H1 (cell line): ENCODE results near the gene SOCS3. TPM values are rescaled to one million over a fixed set of nuclear protein-coding genes. Genes with fewer than 3 reads are reported as not detected.

Experiments
- BACH1 ChIP-seq: IDR thresholded peaks from 2 replicates; pipeline ENCODE4 v1.6.1; 2012; ENCODE audit warnings: low read length, improper control_type of control experiment
- CTCF ChIP-seq, 3 experiments: IDR thresholded peaks; 1 replicate in 2 of 3; 2 replicates in 1 of 3; pipeline versions ENCODE4 v1.5.1 to v1.6.1; 2011; ENCODE audit warnings: low read length in 3 of 3, mild to moderate bottlenecking in 3 of 3, inconsistent platforms in 2 of 3, low read depth in 1 of 3, moderate library complexity in 1 of 3; ENCODE audit not compliant: insufficient read depth in 1 of 3; ENCODE audit errors: control extremely low read depth in 1 of 3
- JUN ChIP-seq: IDR thresholded peaks from 2 replicates; pipeline ENCODE4 v1.6.1; 2011; ENCODE audit warnings: low read depth, mild to moderate bottlenecking, improper control_type of control experiment, low read length
- MAFK ChIP-seq: IDR thresholded peaks from 2 replicates; pipeline ENCODE4 v1.6.1; 2012; ENCODE audit warnings: low read depth, mild to moderate bottlenecking, improper control_type of control experiment, low read length
- RNF2 ChIP-seq: fragments of 200-900, 300-1000 bp; sonication (generic); IDR thresholded peaks from 2 replicates; pipeline ENCODE4 v1.7.1; 2016; ENCODE audit warnings: borderline replicate concordance, low read depth, mild to moderate bottlenecking, antibody characterized with exemption, low read length; ENCODE audit not compliant: poor library complexity, severe bottlenecking; ENCODE audit errors: missing control alignments
- SP2 ChIP-seq: IDR thresholded peaks from 2 replicates; pipeline ENCODE4 v1.6.1; 2012; ENCODE audit warnings: mild to moderate bottlenecking, low read length, inconsistent platforms
- polyA plus RNA-seq, 7 experiments: library from polyadenylated mRNA; depleted of rRNA in 3 of 7; stranded (reverse) in 5 of 7; unstranded in 2 of 7; fragments of >200 nt in 5 of 7; fragments of 200-250 nt in 2 of 7; gene quantifications; 1 replicate in 5 of 7; 2 replicates in 1 of 7; 4 replicates in 1 of 7; pipeline versions ENCODE4 v1.2.1 to v1.2.3, GENCODE V29; 2011 to 2013; ENCODE audit warnings: missing spikeins in 2 of 7, mixed read lengths in 2 of 7
- total RNA-seq: library from RNA; stranded (reverse); fragmentation: NEBNext Ultra II Directional; extraction: Animal tissue kit (Norgen Biotek cat#: 25700); gene quantifications from 2 replicates; pipeline ENCODE4 v1.2.1, GENCODE V29; 2021

Gene SOCS3
- total and polyA plus RNA-seq, 2 of the 8 experiments (the other 6 are each of a cell fraction or from before 2014, with no cell fraction given): 10.1 to 47.9 TPM

- TF ChIP-seq CTCF (IDR thresholded peaks at IDR 0.05; ENCODE audit: control extremely low read depth in 1 of 3, insufficient read depth in 1 of 3, low read depth in 1 of 3, low read length in 3 of 3) (peak; percentile 26 to 42 (median 39); a peak in 2 of 4 replicates), JUN (no peak), MAFK (peak; percentile 56; the same call in 1 of the 2 replicates), BACH1 (peak; percentile 60; the same call in 1 of the 2 replicates), RNF2 (no peak), SP2 (no peak)
These were observed 30.6 kb upstream of the SOCS3 start (continued) for GRCh38 chr17:78390241-78391050.
